NB4 (cell line): ENCODE data around the gene SLC24A4.
A peak's percentile ranks its signal among the peaks of the same experiment; 100 is the strongest.

Experiments used
- DNase-seq: peaks from one replicate; pipeline ENCODE4 v3.0.0; 2010; ENCODE audit warnings: low read depth
- H3K4me3 ChIP-seq: one replicate; pipeline ENCODE4 v1.5.1; 2011; ENCODE audit warnings: mild to moderate bottlenecking, low read depth, low read length, moderate library complexity
- MYC ChIP-seq: IDR thresholded peaks from 2 replicates; pipeline ENCODE4 v1.6.1; 2011; ENCODE audit warnings: low read depth, low read length
- POLR2A ChIP-seq: IDR thresholded peaks from 2 replicates; pipeline ENCODE4 v1.6.1; 2011; ENCODE audit warnings: mild to moderate bottlenecking; ENCODE audit not compliant: insufficient read length; ENCODE audit errors: extremely low read depth
- TF ChIP-seq, protein P1 (sequence below): IDR thresholded peaks from 2 replicates; pipeline ENCODE4 v1.6.1; 2011; ENCODE audit warnings: low read depth, low read length
- TF ChIP-seq, protein P2 (sequence below): IDR thresholded peaks from one replicate; pipeline ENCODE4 v1.5.1; 2012; ENCODE audit warnings: low read depth, low read length

The SLC24A4 gene

GRCh38 chr14:92521058-92521415, 198.1 kb downstream of the SLC24A4 start:
- no peak overlapping the region for H3K4me3 ChIP-seq
- DNase-seq = no peak
- TF ChIP-seq POLR2A (no peak), MYC (no peak)
- TF ChIP-seq, protein P1, sequence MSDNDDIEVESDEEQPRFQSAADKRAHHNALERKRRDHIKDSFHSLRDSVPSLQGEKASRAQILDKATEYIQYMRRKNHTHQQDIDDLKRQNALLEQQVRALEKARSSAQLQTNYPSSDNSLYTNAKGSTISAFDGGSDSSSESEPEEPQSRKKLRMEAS = no peak
- TF ChIP-seq, protein P2, sequence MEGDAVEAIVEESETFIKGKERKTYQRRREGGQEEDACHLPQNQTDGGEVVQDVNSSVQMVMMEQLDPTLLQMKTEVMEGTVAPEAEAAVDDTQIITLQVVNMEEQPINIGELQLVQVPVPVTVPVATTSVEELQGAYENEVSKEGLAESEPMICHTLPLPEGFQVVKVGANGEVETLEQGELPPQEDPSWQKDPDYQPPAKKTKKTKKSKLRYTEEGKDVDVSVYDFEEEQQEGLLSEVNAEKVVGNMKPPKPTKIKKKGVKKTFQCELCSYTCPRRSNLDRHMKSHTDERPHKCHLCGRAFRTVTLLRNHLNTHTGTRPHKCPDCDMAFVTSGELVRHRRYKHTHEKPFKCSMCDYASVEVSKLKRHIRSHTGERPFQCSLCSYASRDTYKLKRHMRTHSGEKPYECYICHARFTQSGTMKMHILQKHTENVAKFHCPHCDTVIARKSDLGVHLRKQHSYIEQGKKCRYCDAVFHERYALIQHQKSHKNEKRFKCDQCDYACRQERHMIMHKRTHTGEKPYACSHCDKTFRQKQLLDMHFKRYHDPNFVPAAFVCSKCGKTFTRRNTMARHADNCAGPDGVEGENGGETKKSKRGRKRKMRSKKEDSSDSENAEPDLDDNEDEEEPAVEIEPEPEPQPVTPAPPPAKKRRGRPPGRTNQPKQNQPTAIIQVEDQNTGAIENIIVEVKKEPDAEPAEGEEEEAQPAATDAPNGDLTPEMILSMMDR = no peak

DNA sequence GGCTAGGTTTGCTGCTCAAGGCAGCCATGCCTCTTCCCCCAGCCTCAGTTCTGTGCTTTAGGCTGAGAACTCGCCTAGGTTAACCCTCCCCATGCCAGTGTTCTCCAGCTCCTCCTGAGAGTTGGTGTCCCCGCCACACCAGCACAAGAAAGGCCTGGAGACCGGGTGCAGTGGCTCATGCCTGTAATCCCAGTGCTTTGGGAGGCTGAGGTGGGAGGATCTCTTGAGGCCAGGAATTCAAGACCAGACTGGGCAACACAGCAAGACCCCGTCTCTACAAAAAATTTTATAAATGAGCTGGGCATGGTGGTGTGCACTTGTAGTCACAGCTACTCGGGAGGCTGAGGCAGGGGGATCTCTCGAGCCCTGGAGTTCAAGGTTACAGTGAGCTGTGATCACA, 200.8 kb downstream of the SLC24A4 start:
- no peak overlapping the region for H3K4me3 ChIP-seq
- no peak for DNase-seq
- TF ChIP-seq, protein P2 = no peak
- no peak for TF ChIP-seq MYC
- no peak for TF ChIP-seq POLR2A
- TF ChIP-seq, protein P1 = no peak

DNA sequence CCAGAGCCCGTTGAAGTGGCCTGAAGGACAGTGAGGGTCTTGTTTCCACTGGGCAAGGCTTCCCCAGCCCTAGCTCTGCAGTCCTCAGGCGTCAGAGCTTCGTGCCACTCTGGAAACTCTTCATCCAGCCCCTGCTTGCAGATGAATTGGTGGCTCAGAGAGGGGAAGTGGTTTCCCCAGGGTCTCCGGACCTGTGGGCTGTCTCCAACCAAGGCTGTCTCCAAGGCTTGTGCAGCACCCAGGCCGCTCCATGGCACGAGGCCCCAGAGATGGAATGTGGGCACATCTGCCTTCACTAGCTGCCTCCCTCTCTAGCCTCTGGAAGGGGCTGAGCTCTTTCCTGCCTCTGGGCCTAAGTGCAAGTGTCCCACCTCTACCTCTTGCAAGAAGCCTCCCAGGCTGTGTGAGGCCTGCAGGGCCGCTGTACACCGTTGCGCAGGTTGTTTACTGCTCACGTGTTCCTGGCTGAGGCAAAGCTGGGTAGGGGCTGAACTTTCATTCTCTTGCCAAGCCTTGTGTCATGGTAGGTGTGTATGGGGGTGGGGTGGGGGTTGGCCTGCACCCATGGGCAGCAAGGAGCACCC, 201.7 kb downstream of the SLC24A4 start:
- peak; percentile 89 for DNase-seq
- H3K4me3 ChIP-seq = no peak overlapping the region
- TF ChIP-seq, protein P2 = no peak
- peak; percentile 66 for TF ChIP-seq MYC
- TF ChIP-seq, protein P1 = peak; percentile 60

DNA sequence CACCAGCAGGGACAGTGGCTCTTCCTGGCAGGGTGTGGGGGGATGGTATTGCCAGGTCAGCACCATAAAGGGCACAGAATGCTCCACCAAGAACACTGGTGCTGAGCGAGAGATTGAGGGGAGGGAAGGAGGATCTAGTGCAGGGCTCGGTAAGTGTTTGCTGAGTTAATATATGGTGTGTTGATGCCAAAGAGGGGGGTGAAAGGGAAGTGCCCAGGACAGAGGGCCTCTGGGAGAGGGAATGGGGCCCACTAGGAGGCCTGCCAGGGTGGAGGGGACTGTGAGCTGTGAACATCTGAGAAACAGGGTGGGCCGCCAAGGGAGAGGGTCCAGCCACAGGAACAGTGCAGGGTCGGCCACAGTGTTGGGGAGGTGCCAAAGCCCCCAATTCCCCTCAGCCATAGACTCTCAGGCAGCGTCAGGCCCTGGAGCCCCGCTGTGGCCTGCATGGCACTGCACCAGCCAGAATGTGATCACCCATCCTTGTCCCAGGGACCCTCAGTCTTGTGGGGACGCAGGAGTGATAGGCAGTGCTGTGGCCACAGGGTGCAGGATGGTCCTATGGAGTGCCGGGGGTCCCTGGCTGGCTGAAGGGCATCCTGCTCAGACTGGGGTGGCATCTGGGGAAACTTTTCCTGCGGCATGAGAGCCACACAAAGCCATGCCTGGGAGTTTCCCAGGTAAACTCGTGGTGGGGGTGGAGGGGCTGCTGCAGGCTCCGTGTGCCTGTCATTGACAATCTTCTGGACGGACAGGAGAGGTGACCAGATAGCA, 202.5 kb downstream of the SLC24A4 start:
- no peak for TF ChIP-seq POLR2A
- no peak for TF ChIP-seq MYC

GRCh38 chr14:92527721-92528120, 204.8 kb downstream of the SLC24A4 start:
- no peak overlapping the region for H3K4me3 ChIP-seq
- TF ChIP-seq MYC (no peak), POLR2A (no peak)
- TF ChIP-seq, protein P1 = no peak
- TF ChIP-seq, protein P2 = no peak
- DNase-seq = no peak

More for the DNA sequence above, 202.5 kb downstream of the SLC24A4 start:
- H3K4me3 ChIP-seq = no peak overlapping the region
- DNase-seq = no peak

GRCh38 chr14:92528486-92529100, 205.6 kb downstream of the SLC24A4 start:
- no peak overlapping the region for H3K4me3 ChIP-seq
- no peak for TF ChIP-seq POLR2A
- no peak for TF ChIP-seq MYC
- TF ChIP-seq, protein P1 = no peak
- TF ChIP-seq, protein P2 = no peak
- DNase-seq = no peak
